Endodermal cell (in vitro differentiated cells): ENCODE measurements around the gene TGFBR3. TPM values are rescaled to one million over a fixed set of nuclear protein-coding genes. Genes with fewer than 3 reads are reported as not detected.

ENCODE experiments used
- DNase-seq: peaks from one replicate; pipeline ENCODE4 v3.0.0-alpha.2; 2017
- H3K27ac ChIP-seq: 2 replicates; pipeline ENCODE4 v1.5.1; 2013; ENCODE audit warnings: mild to moderate bottlenecking, low read depth, low read length, moderate library complexity
- H3K27me3 ChIP-seq: 2 replicates; pipeline ENCODE4 v1.6.1; 2013; ENCODE audit warnings: mild to moderate bottlenecking, low read length, moderate library complexity; ENCODE audit not compliant: insufficient read depth, control insufficient read depth, poor library complexity, severe bottlenecking
- H3K36me3 ChIP-seq: 2 replicates; pipeline ENCODE4 v1.7.0; 2013; ENCODE audit warnings: mild to moderate bottlenecking, low read length, moderate library complexity; ENCODE audit not compliant: control insufficient read depth, insufficient read depth
- H3K4me1 ChIP-seq: one replicate; pipeline ENCODE4 v1.7.0; 2013; ENCODE audit warnings: low read length; ENCODE audit not compliant: control insufficient read depth, insufficient read depth
- H3K4me3 ChIP-seq: 2 replicates; pipeline ENCODE4 v1.5.1; 2013; ENCODE audit warnings: mild to moderate bottlenecking, low read length, moderate library complexity
- H3K9ac ChIP-seq: 2 replicates; pipeline ENCODE4 v1.6.1; 2013; ENCODE audit warnings: mild to moderate bottlenecking, low read length, moderate library complexity; ENCODE audit not compliant: poor library complexity, severe bottlenecking; ENCODE audit errors: extremely low read depth
- H3K9me3 ChIP-seq: 2 replicates; pipeline ENCODE4 v1.6.1; 2013; ENCODE audit warnings: mild to moderate bottlenecking, low read length, moderate library complexity; ENCODE audit not compliant: control insufficient read depth
- H3K27ac Mint-ChIP-seq: 2 replicates; pipeline ENCODE4 v1.8.0; 2020; ENCODE audit warnings: mixed read lengths
- H3K27me3 Mint-ChIP-seq: 2 replicates; pipeline ENCODE4 v1.8.0; 2021; ENCODE audit warnings: mild to moderate bottlenecking, mixed read lengths; ENCODE audit not compliant: insufficient read depth
- H3K36me3 Mint-ChIP-seq: 2 replicates; pipeline ENCODE4 v1.8.0; 2020; ENCODE audit warnings: low read depth, mixed read lengths
- H3K4me1 Mint-ChIP-seq: 2 replicates; pipeline ENCODE4 v1.8.0; 2020; ENCODE audit warnings: mixed read lengths
- H3K4me3 Mint-ChIP-seq: 2 replicates; pipeline ENCODE4 v1.8.0; 2020; ENCODE audit warnings: mild to moderate bottlenecking, moderate library complexity, mixed read lengths
- H3K9me3 Mint-ChIP-seq: 2 replicates; pipeline ENCODE4 v1.8.0; 2020; ENCODE audit warnings: mild to moderate bottlenecking, mixed read lengths
- CTCF ChIP-seq: fragments of 200-600 bp; sonication (generic); conservative IDR thresholded peaks from 2 replicates; pipeline ENCODE4 v1.5.0; 2021; ENCODE audit warnings: antibody characterized with exemption, mild to moderate bottlenecking
- WGBS, 2 experiments: methylation state at CpG; one replicate each; pipeline versions ENCODE4 v1.1.5 to v1.1.7; 2013; ENCODE audit warnings: missing lambda C conversion rate in 2 of 2, mixed read lengths in 1 of 2; ENCODE audit not compliant: insufficient coverage in 1 of 2, insufficient read length in 1 of 2; 5-methylcytosine and 5-hydroxymethylcytosine counted together
- total RNA-seq, 2 donors: library from RNA; stranded (reverse); fragmentation: NEBNext Ultra II Directional in 1 of 2; extraction: Animal tissue kit (Norgen Biotek cat#: 25700) in 1 of 2; gene quantifications; 2 replicates in 1 of 2; 3 replicates in 1 of 2; pipeline ENCODE4 v1.2.1, GENCODE V29; 2021

TGFBR3 gene
- total RNA-seq, 2 donors from 2014 or later = 8.1 to 8.5 TPM

DNA sequence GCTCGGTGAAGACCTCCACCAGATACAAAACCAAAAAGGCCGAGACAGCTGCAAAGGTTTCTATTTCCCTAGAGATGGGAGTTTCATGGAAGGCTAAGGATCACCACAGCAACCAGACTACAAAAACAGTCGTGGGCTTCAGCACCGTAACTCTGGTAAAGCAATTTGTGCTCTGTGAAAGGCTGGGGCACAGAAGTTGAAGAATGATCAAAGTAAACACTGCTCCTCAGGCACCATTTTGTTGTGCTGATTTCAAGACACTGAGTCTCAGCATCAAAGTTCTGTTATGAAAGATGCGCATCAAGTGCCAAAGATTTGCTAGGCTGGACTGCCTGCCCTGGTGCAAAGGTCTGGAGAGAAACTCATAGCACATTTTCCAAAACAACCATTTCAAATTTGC lies 116.2 kb downstream of the TGFBR3 start:
- no peak overlapping the region for H3K4me3 ChIP-seq
- DNase-seq = no peak
- H3K9me3 Mint-ChIP-seq = peaks cover 3% of the 10 kb centered on the region
- no peaks in the 10 kb centered on the region for H3K27me3 ChIP-seq
- no peaks in the 10 kb centered on the region for H3K36me3 Mint-ChIP-seq
- H3K36me3 ChIP-seq = no peaks in the 10 kb centered on the region
- no peak overlapping the region for H3K27ac Mint-ChIP-seq
- H3K4me3 Mint-ChIP-seq = no peak overlapping the region
- H3K9me3 ChIP-seq = no peaks in the 10 kb centered on the region
- H3K9ac ChIP-seq = no peak overlapping the region
- no peak for TF ChIP-seq CTCF
- peaks cover 30% of the 10 kb centered on the region for H3K4me1 Mint-ChIP-seq
- H3K4me1 ChIP-seq = no peaks in the 10 kb centered on the region
- H3K27me3 Mint-ChIP-seq = peaks cover 21% of the 10 kb centered on the region
- WGBS, 2 experiments = 57 to 84% methylated on average over 3 to 5 of the region's 5 CpGs
- H3K27ac ChIP-seq = peak overlapping the region; percentile 16

DNA sequence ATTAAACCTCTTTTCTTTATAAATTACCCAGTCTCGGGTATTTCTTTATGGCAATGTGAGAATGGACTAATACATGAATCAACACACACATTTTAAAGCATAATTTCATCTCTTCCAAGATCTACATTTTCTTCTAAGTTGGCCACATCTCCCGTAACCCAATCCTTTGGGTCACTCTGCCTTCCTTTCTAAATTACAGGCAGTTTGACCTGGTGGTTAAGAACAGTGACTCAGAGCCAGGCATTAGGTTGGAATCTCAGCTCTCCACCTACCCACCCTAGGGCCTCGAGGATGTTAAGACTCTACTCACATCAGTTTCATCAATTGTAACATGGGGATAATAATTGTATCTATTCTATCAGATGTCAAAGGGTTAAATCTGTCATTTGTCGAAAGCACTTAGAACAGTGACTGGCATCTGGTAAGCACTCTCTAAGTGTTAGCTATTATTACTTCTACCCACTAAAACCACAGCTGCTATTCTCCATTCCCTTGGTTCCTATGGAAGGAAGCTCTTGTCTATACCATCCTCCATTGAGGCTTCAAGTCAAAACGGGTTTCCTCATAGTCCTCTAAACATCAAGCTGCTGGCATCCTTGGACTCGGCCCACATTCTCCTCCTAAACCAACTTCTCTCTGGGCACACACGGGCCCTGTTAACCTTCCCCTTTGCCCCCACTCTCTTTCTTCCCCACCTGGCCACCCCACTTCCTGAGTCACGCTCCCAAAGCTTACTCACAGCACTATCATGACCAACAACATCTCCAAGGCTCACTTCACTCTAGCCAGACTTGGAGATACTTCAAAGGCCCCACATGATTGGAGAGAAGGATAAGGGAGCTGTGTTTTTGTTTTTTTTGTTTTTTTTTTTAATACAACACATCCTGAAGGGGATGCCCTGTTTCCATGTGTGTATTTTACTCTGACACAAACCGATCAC lies 116.9 kb downstream of the TGFBR3 start:
- Mint-ChIP-seq H3K4me1 (peaks cover 37% of the 10 kb centered on the region), H3K27me3 (peaks cover 21% of the 10 kb centered on the region), H3K9me3 (peaks cover 3% of the 10 kb centered on the region), H3K36me3 (no peaks in the 10 kb centered on the region), H3K27ac (no peak overlapping the region), H3K4me3 (no peak overlapping the region)
- TF ChIP-seq CTCF = no peak
- Histone ChIP-seq H3K9ac (no peak overlapping the region), H3K27me3 (no peaks in the 10 kb centered on the region), H3K4me3 (no peak overlapping the region), H3K4me1 (no peaks in the 10 kb centered on the region), H3K36me3 (no peaks in the 10 kb centered on the region), H3K27ac (no peak overlapping the region), H3K9me3 (no peaks in the 10 kb centered on the region)
- WGBS, 2 experiments = 62 to 93% methylated on average over 3 to 9 of the region's 9 CpGs
- no peak for DNase-seq

DNA sequence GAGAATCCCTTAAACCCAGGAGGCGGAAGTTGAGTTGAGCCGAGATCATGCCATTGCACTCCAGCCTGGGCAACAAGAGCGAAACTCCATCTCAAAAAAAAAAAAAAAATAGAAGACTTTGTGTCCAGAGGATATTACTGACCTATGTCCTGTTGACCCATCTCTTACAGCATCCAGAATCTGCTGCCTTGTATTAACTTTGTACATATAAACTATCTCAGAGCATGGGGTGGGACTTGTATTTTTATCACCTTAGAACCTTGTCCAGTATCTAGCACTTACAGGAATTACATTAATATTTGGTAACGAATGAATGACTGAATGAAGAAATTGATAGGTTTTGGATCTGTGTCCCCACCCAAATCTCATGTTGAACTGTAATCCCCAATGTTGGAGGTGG lies 117.8 kb downstream of the TGFBR3 start:
- H3K4me3 ChIP-seq = no peak overlapping the region
- no peaks in the 10 kb centered on the region for H3K27me3 ChIP-seq
- H3K9me3 ChIP-seq = no peaks in the 10 kb centered on the region
- no peak overlapping the region for H3K27ac ChIP-seq
- Mint-ChIP-seq H3K27me3 (peaks cover 21% of the 10 kb centered on the region), H3K36me3 (no peaks in the 10 kb centered on the region), H3K4me1 (peaks cover 39% of the 10 kb centered on the region), H3K27ac (no peak overlapping the region), H3K9me3 (peaks cover 3% of the 10 kb centered on the region), H3K4me3 (no peak overlapping the region)
- no peaks in the 10 kb centered on the region for H3K36me3 ChIP-seq
- no peak for TF ChIP-seq CTCF
- WGBS, 2 experiments = 99 to 100% methylated on average over 1 to 4 of the region's 4 CpGs
- no peaks in the 10 kb centered on the region for H3K4me1 ChIP-seq
- DNase-seq = no peak
- no peak overlapping the region for H3K9ac ChIP-seq
